Right cardiac atrium (tissue), 5 donors: Measurements from ENCODE around the gene CKLF. TPM values are rescaled to one million over a fixed set of nuclear protein-coding genes. Genes with fewer than 3 reads are reported as not detected.

Experiments
- ATAC-seq, 2 donors: fragments of 200-7000 bp; cut with Tn5 transposase; one replicate each; pipeline versions ENCODE4 v1.8.0 to v1.9.1; 2020; ENCODE audit warnings: moderate library complexity in 2 of 2, mild to moderate bottlenecking in 1 of 2
- DNase-seq, 3 donors: peaks; one replicate each; pipeline ENCODE4 v3.0.0-alpha.2; 2020
- H3K27ac ChIP-seq: one replicate; pipeline ENCODE4 v1.5.1; 2013; ENCODE audit warnings: mild to moderate bottlenecking, low read length, control low read depth, moderate library complexity
- H3K27me3 ChIP-seq: one replicate; pipeline ENCODE4 v1.6.1; 2013; ENCODE audit not compliant: control insufficient read depth, insufficient read depth
- H3K4me1 ChIP-seq: one replicate; pipeline ENCODE4 v1.6.1; 2013; ENCODE audit warnings: low read length; ENCODE audit not compliant: control insufficient read depth, insufficient read depth
- H3K4me3 ChIP-seq: one replicate; pipeline ENCODE4 v1.5.1; 2013; ENCODE audit warnings: low read length, control low read depth
- H3K9me3 ChIP-seq: one replicate; pipeline ENCODE4 v1.6.1; 2013; ENCODE audit warnings: low read length; ENCODE audit not compliant: control insufficient read depth
- WGBS: extraction: QIAGEN DNeasy Blood & Tissue Kit; methylation state at CpG from one replicate; pipeline ENCODE4 v1.1.7; 2013; 5-methylcytosine and 5-hydroxymethylcytosine counted together
- intact Hi-C, 4 donors: fragments of 100-400 bp; cut with DNase I; formaldehyde crosslinking; loops; one replicate each; pipeline versions ENCODE4 v1.11.0 to v1.14.0; 2022 to 2023
- polyA plus RNA-seq: library from polyadenylated mRNA; stranded (reverse); fragments of 200-250 nt; gene quantifications from one replicate; pipeline ENCODE4 v1.2.3, GENCODE V29; 2013
- total RNA-seq, 4 donors: library from RNA; stranded (reverse); fragmentation: NEBNext Ultra II Directional; extraction: Animal tissue kit (Norgen Biotek cat#: 25700); gene quantifications; one replicate each; pipeline ENCODE4 v1.2.1, GENCODE V29; 2021
- donor health status: healthy with polysubstance abuse.
- donor health status: DM: no; HTN: yes; CAD: no.
- donor health status: DM: no; HTN: no; CAD: no.
- donor health status: DM: no; HTN: yes; CAD: no; lungs with severe emphysema.
- donor health status: DM: yes; HTN: yes; CAD: no.

The CKLF gene
- total and polyA plus RNA-seq, 5 donors, result 8.9 to 19.0 (median 13.5) TPM

GRCh38 chr16:66601471-66601870 is 49.1 kb downstream of the CKLF start:
- no peak for ATAC-seq
- H3K27ac ChIP-seq, result no peak overlapping the region
- no peaks in the 10 kb centered on the region for H3K27me3 ChIP-seq
- DNase-seq, result no peak
- intact Hi-C loops, result loop anchor here in 3 of 4 donors (5.0 to 10.0 kb wide), 4 partner anchors 49 to 197 kb away; partner anchors contain the start of genes CKLF (in 1 of the 3) and TK2 (in 1 of the 3)
- no peaks in the 10 kb centered on the region for H3K9me3 ChIP-seq
- H3K4me1 ChIP-seq, result no peaks in the 10 kb centered on the region
- H3K4me3 ChIP-seq, result no peak overlapping the region
- WGBS, result 98% methylated on average over 5 of the region's 5 CpGs

DNA sequence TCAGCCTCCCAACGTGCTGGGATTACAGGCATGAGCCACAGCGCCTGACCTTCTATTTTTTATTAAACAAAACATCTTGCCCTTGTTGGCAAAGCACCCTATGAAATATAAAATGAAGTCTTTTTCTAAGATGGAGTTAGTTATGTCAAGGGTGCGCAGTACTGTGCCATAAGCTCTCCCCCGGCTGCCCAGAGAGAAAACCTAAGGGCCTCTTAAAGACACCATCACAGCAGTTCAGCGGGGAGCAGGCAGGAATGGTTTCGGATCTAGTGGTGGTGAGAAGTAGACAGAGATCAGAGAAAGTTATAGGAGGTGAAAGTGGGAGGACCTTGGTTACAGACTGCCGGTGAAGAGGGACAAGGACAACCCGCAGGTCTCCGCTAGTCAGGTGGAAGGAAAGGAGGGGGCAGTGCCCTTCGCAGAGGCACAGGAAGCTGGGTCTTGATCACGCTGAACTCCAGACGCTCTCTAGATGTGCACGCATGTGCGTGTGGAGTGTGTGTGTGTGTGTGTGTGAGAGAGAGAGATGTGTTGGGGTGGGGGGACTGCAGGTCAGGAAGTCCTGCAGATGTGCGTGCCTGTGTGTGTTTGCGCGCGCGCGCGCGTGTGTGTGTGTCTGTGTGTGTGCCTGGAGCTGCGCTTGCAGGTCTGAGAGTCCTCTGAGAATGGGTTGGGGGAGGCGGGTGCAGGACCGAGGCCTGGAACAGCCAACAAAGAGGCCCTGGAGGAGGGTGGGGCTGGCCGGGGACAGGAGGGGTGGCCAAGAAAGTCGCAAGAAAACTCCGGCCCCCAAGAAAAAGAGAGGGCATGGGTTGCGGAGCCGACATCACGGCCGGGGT is 51.4 kb downstream of the CKLF start:
- Histone ChIP-seq H3K4me3 (peak overlapping the region; percentile 77), H3K27me3 (no peaks in the 10 kb centered on the region), H3K9me3 (no peaks in the 10 kb centered on the region), H3K27ac (peak overlapping the region; percentile 21), H3K4me1 (no peaks in the 10 kb centered on the region)
- DNase-seq (peak; percentile 70 to 89 (median 89)), ATAC-seq (peak; percentile 37 to 42)
- intact Hi-C loops, result loop anchor here in 3 of 4 donors (5.0 to 10.0 kb wide), 4 partner anchors 51 to 199 kb away; partner anchors contain the start of genes CKLF (in 1 of the 3) and TK2 (in 1 of the 3)
- 9% methylated on average over 32 of the region's 32 CpGs for WGBS

- intact Hi-C loops, result loop anchor here in 3 of 4 donors (5.0 to 10.0 kb wide), 6 partner anchors 52 to 263 kb away; partner anchors contain the start of genes CKLF (in 1 of the 3) and TK2 (in 1 of the 3)
- DNase-seq (peak; percentile 76 to 91 (median 90)), ATAC-seq (peak; percentile 67 to 69)
- H3K27ac ChIP-seq, result peak within 1 kb of the TSS; percentile 77
- no peaks in the 10 kb centered on the region for H3K4me1 ChIP-seq
- under 1% methylated on average over 92 of the region's 96 CpGs for WGBS
- H3K9me3 ChIP-seq, result no peaks in the 10 kb centered on the region
- no peaks in the 10 kb centered on the region for H3K27me3 ChIP-seq
- peak within 1 kb of the TSS; percentile 77 for H3K4me3 ChIP-seq
Measured at GRCh38 chr16:66604376-66605176, 52.2 kb downstream of the CKLF start, which contains the start of gene CMTM3. TSS of gene CMTM3 (plus strand) at chr16:66604704. CDS start at chr16:66604806, 102 bp downstream.

DNA sequence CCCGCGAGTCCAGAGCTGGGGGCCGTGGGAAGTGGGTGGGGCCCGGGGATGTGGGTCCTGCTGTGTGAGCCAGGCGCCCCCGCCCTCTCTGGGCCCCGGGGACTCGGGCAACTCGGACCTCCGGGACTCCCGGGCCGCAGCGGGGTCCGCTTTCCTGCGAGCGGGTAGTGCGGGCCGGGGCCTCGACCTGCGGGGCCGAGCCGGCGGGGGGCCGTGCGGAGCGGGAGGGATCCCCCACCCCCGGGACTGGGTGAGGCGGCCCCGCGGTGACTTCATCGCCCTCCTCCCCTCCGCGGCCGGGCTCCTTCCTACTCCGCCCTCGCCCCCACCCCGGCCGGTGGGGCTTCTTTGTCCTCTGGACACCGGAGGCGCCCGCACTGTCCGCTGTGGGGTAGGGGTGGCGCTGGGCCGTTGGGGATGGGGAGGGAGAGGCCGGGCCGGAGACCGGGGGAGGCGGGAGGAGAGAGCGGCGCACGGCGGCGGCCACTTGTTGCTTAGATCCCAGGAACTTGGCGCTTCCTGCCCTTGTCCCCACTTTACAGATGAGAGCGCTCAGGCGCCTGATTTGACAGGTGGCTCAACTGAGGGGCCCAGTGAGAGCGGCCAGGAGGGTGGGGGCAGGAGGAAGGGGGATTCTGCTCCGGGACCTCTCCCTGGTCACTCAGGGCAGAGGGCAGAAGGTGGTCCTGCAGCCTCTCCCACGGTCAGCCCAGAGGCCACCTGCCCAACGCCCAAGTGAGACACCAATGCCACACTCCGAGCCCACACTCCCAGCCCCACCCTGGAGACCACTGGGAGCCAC is 53.0 kb downstream of the CKLF start:
- Histone ChIP-seq H3K27ac (peak overlapping the region; percentile 77), H3K4me1 (no peaks in the 10 kb centered on the region), H3K4me3 (peak overlapping the region; percentile 77), H3K27me3 (no peaks in the 10 kb centered on the region), H3K9me3 (no peaks in the 10 kb centered on the region)
- intact Hi-C loops, result loop anchor here in 3 of 4 donors (5.0 to 10.0 kb wide), 5 partner anchors 121 to 262 kb away; no protein-coding TSS in a partner anchor
- peak; percentile 59 to 77 for ATAC-seq
- WGBS, result 3% methylated on average over 61 of the region's 61 CpGs
- DNase-seq, result peak; percentile 73 to 90 (median 89)

DNA sequence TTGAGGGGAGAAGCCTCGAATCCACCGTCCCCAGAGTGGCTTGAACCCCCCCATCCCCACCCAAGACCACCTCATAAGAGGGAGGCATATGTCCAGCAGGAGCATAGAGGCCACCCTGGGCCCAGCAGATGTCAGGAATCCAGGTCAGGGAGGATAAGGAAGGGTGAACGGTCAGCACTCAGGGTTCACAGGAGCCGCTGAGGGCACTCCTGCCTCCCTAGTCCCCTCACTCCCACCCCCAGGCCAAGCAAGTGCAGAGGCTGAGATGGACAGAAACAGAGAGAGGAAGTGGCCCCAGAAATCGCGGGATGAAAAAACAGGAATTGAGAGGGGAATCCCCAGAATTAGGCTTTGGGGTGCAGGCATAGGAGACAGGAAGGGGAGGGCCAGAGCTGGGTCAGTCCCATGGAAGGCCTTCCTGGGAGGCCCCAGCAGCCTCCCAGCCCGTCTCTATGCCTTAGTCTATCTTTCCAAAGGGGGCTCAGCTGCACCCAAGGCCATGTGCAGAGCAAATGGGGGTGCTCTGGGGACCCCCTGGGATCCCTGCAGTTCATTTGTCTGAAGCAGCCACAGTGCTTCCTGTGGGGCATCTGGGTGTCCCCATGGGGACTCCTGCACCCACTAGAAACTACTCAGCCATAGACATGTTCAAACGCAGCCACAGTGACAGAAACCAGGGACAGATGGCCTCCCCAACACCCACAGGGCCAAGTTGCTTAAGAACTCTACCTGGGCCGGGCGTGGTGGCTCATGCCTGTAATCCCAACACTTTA is 53.8 kb downstream of the CKLF start:
- H3K4me1 ChIP-seq, result no peaks in the 10 kb centered on the region
- H3K27me3 ChIP-seq, result no peaks in the 10 kb centered on the region
- peak overlapping the region; percentile 77 for H3K27ac ChIP-seq
- intact Hi-C loops, result loop anchor here in 3 of 4 donors (5.0 to 10.0 kb wide), 5 partner anchors 121 to 261 kb away; no protein-coding TSS in a partner anchor
- WGBS, result 47% methylated on average over 10 of the region's 10 CpGs
- no peaks in the 10 kb centered on the region for H3K9me3 ChIP-seq
- ATAC-seq, result peak in 1 of 2 donors; percentile 0
- DNase-seq, result peak in 1 of 3 donors; percentile 46
- H3K4me3 ChIP-seq, result peak overlapping the region; percentile 77

DNA sequence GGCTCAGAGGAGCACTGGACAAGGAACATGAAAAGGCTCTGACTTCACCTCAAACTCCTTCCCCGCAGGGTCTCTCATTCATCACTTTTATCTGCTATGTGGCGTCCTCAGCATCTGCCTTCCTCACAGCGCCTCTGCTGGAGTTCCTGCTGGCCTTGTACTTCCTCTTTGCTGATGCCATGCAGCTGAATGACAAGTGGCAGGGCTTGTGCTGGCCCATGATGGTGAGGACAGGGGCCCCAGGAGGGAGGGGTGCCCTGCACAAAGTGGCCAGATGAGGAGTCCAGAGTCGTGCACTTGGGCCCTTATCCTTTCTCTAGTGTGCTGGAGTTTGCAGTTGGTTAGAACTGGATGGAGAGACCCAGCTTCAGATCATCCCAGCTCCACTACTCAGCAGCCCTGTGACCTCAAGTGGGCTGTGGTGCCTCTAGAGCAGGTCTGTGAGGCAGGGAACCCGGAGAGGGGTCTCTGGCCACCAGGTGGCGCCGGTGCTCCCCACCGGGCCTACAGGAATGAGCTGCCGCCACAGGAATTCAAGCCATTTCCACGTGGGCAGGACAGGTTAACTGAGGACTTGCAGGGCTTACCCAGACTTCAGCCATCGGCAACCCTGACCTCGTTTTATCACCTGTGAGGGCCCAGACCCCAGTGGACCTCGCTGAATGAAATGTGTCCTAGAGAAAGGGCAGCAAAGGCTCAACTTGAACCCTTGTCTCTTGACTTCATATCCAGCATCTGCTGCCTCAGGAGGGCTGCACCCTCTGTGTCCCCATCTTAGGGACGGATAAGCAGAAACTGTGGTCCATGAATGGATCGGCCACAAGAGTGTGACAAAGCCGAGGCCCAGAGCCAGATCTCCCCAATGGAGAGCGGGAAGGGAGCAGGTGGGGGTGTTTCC is 56.1 kb downstream of the CKLF start:
- no peaks in the 10 kb centered on the region for H3K9me3 ChIP-seq
- intact Hi-C loops, result loop anchor here in 3 of 4 donors (5.0 to 10.0 kb wide), 5 partner anchors 124 to 259 kb away; no protein-coding TSS in a partner anchor
- no peak overlapping the region for H3K27ac ChIP-seq
- 29% methylated on average over 17 of the region's 17 CpGs for WGBS
- DNase-seq (peak; percentile 88 to 96 (median 94)), ATAC-seq (peak; percentile 49 to 51)
- no peaks in the 10 kb centered on the region for H3K27me3 ChIP-seq
- no peaks in the 10 kb centered on the region for H3K4me1 ChIP-seq
- H3K4me3 ChIP-seq, result no peak overlapping the region

- DNase-seq, result no peak
- 77% methylated on average over 12 of the region's 12 CpGs for WGBS
- no peak overlapping the region for H3K4me3 ChIP-seq
- no peaks in the 10 kb centered on the region for H3K4me1 ChIP-seq
- H3K27me3 ChIP-seq, result no peaks in the 10 kb centered on the region
- H3K27ac ChIP-seq, result no peak overlapping the region
- intact Hi-C loops, result loop anchor here in 3 of 4 donors (5.0 to 10.0 kb wide), 5 partner anchors 124 to 258 kb away; no protein-coding TSS in a partner anchor
- no peak for ATAC-seq
- no peaks in the 10 kb centered on the region for H3K9me3 ChIP-seq
Measured at GRCh38 chr16:66609139-66609510, 56.7 kb downstream of the CKLF start.

GRCh38 chr16:66610111-66610820 is 57.9 kb downstream of the CKLF start:
- Histone ChIP-seq H3K27ac (no peak overlapping the region), H3K27me3 (no peaks in the 10 kb centered on the region), H3K4me3 (no peak overlapping the region), H3K9me3 (no peaks in the 10 kb centered on the region), H3K4me1 (no peaks in the 10 kb centered on the region)
- no peak for DNase-seq
- intact Hi-C loops, result no loop called here
- no peak for ATAC-seq
- WGBS, result 87% methylated on average over 14 of the region's 14 CpGs
